RWPE2 (cell line): ENCODE results near the gene OR56B4.
"Not testable (repeated sequence)": the region's sequence is repeated elsewhere in the genome, so short reads cannot be mapped to it uniquely, and the experiment has no call there.

Experiments used
- ATAC-seq: fragments of 200-7000 bp; cut with Tn5 transposase; 3 replicates; pipeline ENCODE4 v1.9.1; 2021; ENCODE audit warnings: low read depth
- DNase-seq: peaks from one replicate; pipeline ENCODE4 v3.0.0-alpha.2; 2020; ENCODE audit warnings: low spot score
- H3K27ac ChIP-seq: fragments of 450-650 bp; 2 replicates; pipeline ENCODE4 v1.5.1; 2017; ENCODE audit warnings: mild to moderate bottlenecking; ENCODE audit not compliant: poor library complexity, severe bottlenecking
- H3K27me3 ChIP-seq: fragments of 250-450 bp; sonication (Bioruptor Pico); 2 replicates; pipeline ENCODE4 v1.5.1; 2021; ENCODE audit warnings: mild to moderate bottlenecking, moderate library complexity; ENCODE audit not compliant: insufficient read depth, poor library complexity, severe bottlenecking
- H3K36me3 ChIP-seq: fragments of 250-450 bp; sonication (Bioruptor Pico); 2 replicates; pipeline ENCODE4 v1.5.1; 2020; ENCODE audit warnings: low read depth, mild to moderate bottlenecking, moderate library complexity
- H3K4me1 ChIP-seq: fragments of 250-450 bp; sonication (Bioruptor Pico); 2 replicates; pipeline ENCODE4 v1.5.1; 2021; ENCODE audit warnings: mild to moderate bottlenecking, moderate library complexity; ENCODE audit not compliant: insufficient read depth, poor library complexity, severe bottlenecking
- H3K4me3 ChIP-seq: fragments of 250-450 bp; sonication (Bioruptor Pico); 2 replicates; pipeline ENCODE4 v1.5.1; 2021; ENCODE audit warnings: mild to moderate bottlenecking, moderate library complexity; ENCODE audit not compliant: severe bottlenecking
- H3K9me3 ChIP-seq: fragments of 250-450 bp; sonication (Bioruptor Pico); 2 replicates; pipeline ENCODE4 v1.5.1; 2021; ENCODE audit warnings: mild to moderate bottlenecking, moderate library complexity; ENCODE audit not compliant: severe bottlenecking
- TF ChIP-seq, protein P1 (sequence below): fragments of 450-650 bp; IDR thresholded peaks from one replicate; pipeline ENCODE4 v1.5.1; 2017; ENCODE audit warnings: mild to moderate bottlenecking, moderate library complexity; ENCODE audit not compliant: poor library complexity, severe bottlenecking

The OR56B4 gene

DNA sequence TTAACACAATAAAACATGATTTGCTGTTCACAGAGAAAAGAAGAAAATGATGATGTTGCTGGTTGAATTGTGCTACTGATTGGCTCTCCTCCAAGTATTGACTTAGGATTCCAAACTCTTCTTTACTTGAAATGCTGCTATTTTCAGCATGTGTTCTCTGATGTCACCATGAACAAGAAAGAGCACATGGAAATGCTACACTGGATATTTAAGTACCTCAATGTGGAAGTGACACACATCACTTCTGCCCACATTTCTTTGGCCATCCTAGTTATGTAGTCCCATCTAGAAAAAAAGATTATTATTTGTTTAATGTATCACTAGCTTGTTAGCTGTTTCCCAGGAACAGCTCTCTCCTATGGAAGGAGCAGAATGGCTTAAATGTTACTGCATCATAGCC is 35.5 kb downstream of the OR56B4 start:
- DNase-seq (no peak), ATAC-seq (no peak)
- no peaks in the 10 kb centered on the region for H3K9me3 ChIP-seq
- H3K36me3 ChIP-seq, result no peaks in the 10 kb centered on the region
- TF ChIP-seq, protein P1, sequence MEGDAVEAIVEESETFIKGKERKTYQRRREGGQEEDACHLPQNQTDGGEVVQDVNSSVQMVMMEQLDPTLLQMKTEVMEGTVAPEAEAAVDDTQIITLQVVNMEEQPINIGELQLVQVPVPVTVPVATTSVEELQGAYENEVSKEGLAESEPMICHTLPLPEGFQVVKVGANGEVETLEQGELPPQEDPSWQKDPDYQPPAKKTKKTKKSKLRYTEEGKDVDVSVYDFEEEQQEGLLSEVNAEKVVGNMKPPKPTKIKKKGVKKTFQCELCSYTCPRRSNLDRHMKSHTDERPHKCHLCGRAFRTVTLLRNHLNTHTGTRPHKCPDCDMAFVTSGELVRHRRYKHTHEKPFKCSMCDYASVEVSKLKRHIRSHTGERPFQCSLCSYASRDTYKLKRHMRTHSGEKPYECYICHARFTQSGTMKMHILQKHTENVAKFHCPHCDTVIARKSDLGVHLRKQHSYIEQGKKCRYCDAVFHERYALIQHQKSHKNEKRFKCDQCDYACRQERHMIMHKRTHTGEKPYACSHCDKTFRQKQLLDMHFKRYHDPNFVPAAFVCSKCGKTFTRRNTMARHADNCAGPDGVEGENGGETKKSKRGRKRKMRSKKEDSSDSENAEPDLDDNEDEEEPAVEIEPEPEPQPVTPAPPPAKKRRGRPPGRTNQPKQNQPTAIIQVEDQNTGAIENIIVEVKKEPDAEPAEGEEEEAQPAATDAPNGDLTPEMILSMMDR, result no peak
- H3K4me3 ChIP-seq, result no peak overlapping the region
- no peaks in the 10 kb centered on the region for H3K27me3 ChIP-seq
- H3K27ac ChIP-seq, result no peak overlapping the region
- H3K4me1 ChIP-seq, result no peaks in the 10 kb centered on the region

DNA sequence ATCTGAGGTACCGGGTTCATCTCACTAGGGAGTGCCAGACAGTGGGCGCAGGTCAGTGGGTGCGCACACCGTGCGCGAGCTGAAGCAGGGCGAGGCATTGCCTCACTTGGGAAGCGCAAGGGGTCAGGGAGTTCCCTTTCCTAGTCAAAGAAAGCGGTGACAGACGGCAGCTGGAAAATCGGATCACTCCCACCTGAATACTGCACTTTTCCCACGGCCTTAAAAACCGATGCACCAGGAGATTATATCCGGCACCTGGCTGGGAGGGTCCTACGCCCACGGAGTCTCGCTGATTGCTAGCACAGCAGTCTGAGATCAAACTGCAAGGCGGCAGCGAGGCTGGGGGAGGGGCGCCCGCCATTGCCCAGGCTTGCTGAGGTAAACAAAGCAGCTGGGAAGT is 36.3 kb downstream of the OR56B4 start:
- H3K27me3 ChIP-seq, DNase-seq, H3K36me3 ChIP-seq, H3K4me3 ChIP-seq, ATAC-seq, H3K4me1 ChIP-seq, H3K9me3 ChIP-seq, H3K27ac ChIP-seq: not testable (repeated sequence)

DNA sequence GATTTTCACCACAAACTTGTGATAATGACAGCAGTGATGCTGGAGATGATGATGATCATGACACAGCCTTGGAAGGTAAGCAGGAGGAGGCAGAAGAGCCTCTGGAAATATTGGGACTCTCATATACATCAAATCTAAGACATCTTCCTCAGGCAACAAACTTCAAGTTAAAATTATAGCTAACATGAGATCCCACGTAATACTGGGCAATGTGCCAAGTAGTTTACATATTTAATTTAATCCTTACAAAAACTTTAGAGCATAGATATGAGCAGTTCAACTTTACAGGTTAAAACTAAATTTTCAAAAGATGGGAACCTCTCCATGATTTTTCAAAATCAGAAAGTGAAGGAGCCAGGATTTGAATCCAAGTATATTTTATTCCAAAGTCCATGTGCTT is 43.6 kb downstream of the OR56B4 start:
- Histone ChIP-seq H3K4me3 (no peak overlapping the region), H3K27me3 (no peaks in the 10 kb centered on the region), H3K36me3 (no peaks in the 10 kb centered on the region), H3K27ac (no peak overlapping the region), H3K9me3 (no peaks in the 10 kb centered on the region), H3K4me1 (no peaks in the 10 kb centered on the region)
- DNase-seq, result no peak
- TF ChIP-seq, protein P1, result no peak
- ATAC-seq, result no peak

DNA sequence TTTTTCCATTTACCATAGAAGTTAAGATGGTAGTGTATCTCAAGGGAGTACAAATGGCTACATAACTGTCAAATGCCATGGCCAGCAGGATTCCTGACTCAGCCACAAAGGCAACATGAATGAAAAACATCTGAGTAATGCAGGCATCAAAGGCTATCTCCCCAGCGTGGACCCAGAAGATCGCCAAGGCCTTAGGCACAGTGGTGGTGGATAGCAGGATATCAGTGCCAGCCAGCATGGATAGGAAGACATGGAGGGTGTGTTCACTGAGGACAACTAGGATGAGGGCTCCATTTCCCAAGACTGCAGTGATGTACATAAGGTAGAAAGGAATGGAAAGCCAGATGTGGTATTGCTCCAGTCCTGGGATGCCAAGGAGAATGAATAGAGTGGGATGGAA is 44.6 kb downstream of the OR56B4 start:
- Histone ChIP-seq H3K36me3 (no peaks in the 10 kb centered on the region), H3K4me1 (no peaks in the 10 kb centered on the region), H3K4me3 (no peak overlapping the region), H3K9me3 (no peaks in the 10 kb centered on the region), H3K27ac (no peak overlapping the region), H3K27me3 (no peaks in the 10 kb centered on the region)
- ATAC-seq (no peak), DNase-seq (no peak)
- TF ChIP-seq, protein P1, result no peak

DNA sequence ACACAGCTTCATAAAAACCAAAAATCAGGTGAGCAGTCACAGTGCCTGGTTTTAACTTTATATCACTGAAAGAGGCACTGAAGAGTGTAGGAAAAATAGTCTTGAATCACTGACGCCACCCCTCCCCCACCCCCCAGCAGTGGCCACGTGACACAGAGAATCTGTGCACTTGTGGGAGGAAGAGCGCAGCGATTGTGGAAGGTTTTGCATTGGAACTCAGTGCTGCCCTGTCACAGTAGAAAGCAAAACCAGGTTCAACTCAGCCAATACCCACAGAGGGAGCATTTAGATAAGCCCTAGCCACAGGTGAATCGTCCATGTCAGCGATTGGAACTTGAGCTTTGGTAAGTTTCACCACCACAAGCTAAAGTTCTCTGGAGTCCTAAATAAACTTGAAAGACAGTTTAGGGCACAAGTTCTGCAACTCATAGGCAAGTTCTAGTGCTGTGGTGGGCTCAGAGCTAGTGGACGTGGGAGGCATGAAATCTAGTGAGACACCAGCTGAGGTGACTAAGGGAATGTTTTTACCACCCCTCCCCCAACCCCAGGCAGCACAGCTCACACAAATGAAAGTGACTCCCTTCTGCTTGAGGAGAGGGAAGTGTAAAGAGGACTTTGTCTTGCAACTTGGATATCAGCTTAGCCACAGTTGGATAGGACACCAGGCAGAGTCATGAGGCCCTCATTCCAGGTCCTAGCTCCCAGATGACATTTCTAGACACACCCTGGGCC is 49.3 kb downstream of the OR56B4 start:
- Histone ChIP-seq H3K9me3 (no peaks in the 10 kb centered on the region), H3K27ac (no peak overlapping the region), H3K27me3 (no peaks in the 10 kb centered on the region), H3K4me1 (no peaks in the 10 kb centered on the region), H3K4me3 (no peak overlapping the region), H3K36me3 (no peaks in the 10 kb centered on the region)
- TF ChIP-seq, protein P1, result no peak
- no peak for DNase-seq
- ATAC-seq, result no peak
